Adrenal gland (tissue), 12 donors: ENCODE data around the gene PTGFRN. TPM values are rescaled to one million over a fixed set of nuclear protein-coding genes. Genes with fewer than 3 reads are reported as not detected.

Experiments
- DNase-seq, 7 donors: peaks; one replicate each; pipeline ENCODE4 v3.0.0-alpha.2; 2019 to 2020
- H3K27ac ChIP-seq, 5 donors: fragments of 200-600 bp; sonication (generic) in 4 of 5; 1 replicate in 3 of 5; 2 replicates in 2 of 5; pipeline versions ENCODE4 v1.5.1 to v1.8.0; 2016 to 2020; ENCODE audit warnings: mild to moderate bottlenecking in 1 of 5
- H3K27me3 ChIP-seq: fragments of 200-600 bp; 2 replicates; pipeline ENCODE4 v1.8.0; 2021
- H3K36me3 ChIP-seq, 2 donors: fragments of 200-600 bp; replicated peaks in 1 of 2; 1 replicate in 1 of 2; 2 replicates in 1 of 2; pipeline versions ENCODE4 v1.5.1 to v1.8.0; 2018 to 2022
- H3K4me1 ChIP-seq, 2 donors: fragments of 200-600 bp; replicated peaks in 1 of 2; 1 replicate in 1 of 2; 2 replicates in 1 of 2; pipeline versions ENCODE4 v1.5.1 to v1.8.0; 2018 to 2021
- H3K4me3 ChIP-seq, 4 donors: fragments of 200-600 bp; sonication (generic) in 3 of 4; one replicate each; pipeline ENCODE4 v1.5.1; 2016 to 2018
- H3K9me3 ChIP-seq, 3 donors: fragments of 200-600 bp; sonication (generic) in 1 of 3; replicated peaks in 1 of 3; 1 replicate in 2 of 3; 2 replicates in 1 of 3; pipeline versions ENCODE4 v1.5.1 to v1.8.0; 2016 to 2021
- POLR2A ChIP-seq, 2 donors: fragments of 450-650 bp; IDR thresholded peaks; one replicate each; pipeline ENCODE4 v1.6.1; 2017; ENCODE audit warnings: antibody characterized with exemption in 2 of 2, mild to moderate bottlenecking in 2 of 2, moderate library complexity in 1 of 2
- WGBS, 4 donors: extraction: QIAGEN DNeasy Blood & Tissue Kit in 2 of 4; methylation state at CpG; one replicate each; pipeline versions ENCODE4 v1.1.5 to v1.1.7; 2013 to 2017; 5-methylcytosine and 5-hydroxymethylcytosine counted together
- intact Hi-C, 2 donors: fragments of 100-400 bp; cut with DNase I; formaldehyde crosslinking; loops; one replicate each; pipeline versions ENCODE4 v1.14.1 to v1.15.0; 2022 to 2023
- polyA plus RNA-seq, 3 donors: library from polyadenylated mRNA; stranded (reverse); fragments of 200-250 nt in 2 of 3; fragments of 350-450 nt in 1 of 3; fragmentation: Illumina TruSeq in 1 of 3; extraction: RNeasy Lipid Tissue Mini Kit (QIAGEN cat#74804) in 1 of 3; gene quantifications; one replicate each; pipeline ENCODE4 v1.2.3, GENCODE V29; 2013 to 2014
- total RNA-seq, 9 donors: library from RNA; depleted of rRNA in 4 of 9; stranded (reverse); fragments of >200 nt in 4 of 9; fragments of 120-200 nt in 1 of 9; fragmentation: NEBNext Ultra II Directional in 1 of 9; extraction: Animal tissue kit (Norgen Biotek cat#: 25700) in 1 of 9; gene quantifications; one replicate each; pipeline versions ENCODE4 v1.1.0 to v1.2.4, GENCODE V29; 2013 to 2023
- TF ChIP-seq, protein P1 (sequence below), 6 experiments: fragments of 450-650 bp in 4 of 6; fragments of 200-600 bp in 2 of 6; sonication (generic) in 1 of 6; IDR thresholded peaks; 1 replicate in 5 of 6; 2 replicates in 1 of 6; pipeline versions ENCODE4 v1.5.1 to v1.8.0; 2016 to 2021; ENCODE audit warnings: antibody characterized with exemption in 6 of 6, mild to moderate bottlenecking in 2 of 6, moderate library complexity in 1 of 6
- donor health status: healthy with polysubstance abuse.
- donor health status: Bipolar disorder and iron deficiency.
- donor health status: DM: yes; HTN: yes; CAD: no.
- donor health status: DM: no; HTN: no; CAD: no.
- donor health status: DM: no; HTN: no; CAD: no.
- donor health status: DM: yes; HTN: yes; CAD: no.

Gene PTGFRN
- total and polyA plus RNA-seq, 12 donors = 63.3 to 173 (median 67.4) TPM

DNA sequence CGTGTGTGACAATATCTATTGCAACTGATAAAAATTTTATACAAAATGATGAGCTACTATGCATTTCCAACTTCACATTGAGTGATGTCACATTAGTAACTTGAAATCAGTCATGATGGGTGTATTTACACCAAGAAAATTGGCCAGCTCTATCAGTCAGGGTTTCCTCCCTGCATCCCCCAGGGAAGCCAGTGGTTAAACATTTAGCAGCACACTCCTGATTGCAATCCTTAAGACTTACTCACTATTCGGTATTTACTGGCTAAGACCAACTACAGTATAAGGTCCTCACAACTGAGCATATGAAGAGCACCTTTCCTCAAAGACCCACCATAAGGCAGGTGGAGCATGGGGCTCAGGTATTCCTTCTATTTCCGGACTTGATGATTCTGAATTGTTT is 41.3 kb upstream of the PTGFRN start:
- Histone ChIP-seq H3K27me3 (no peaks in the 10 kb centered on the region), H3K27ac (no peak overlapping the region), H3K36me3 (no peaks in the 10 kb centered on the region), H3K9me3 (no peaks in the 10 kb centered on the region), H3K4me3 (no peak overlapping the region), H3K4me1 (no peaks in the 10 kb centered on the region)
- intact Hi-C loops = no loop called here
- TF ChIP-seq, protein P1, sequence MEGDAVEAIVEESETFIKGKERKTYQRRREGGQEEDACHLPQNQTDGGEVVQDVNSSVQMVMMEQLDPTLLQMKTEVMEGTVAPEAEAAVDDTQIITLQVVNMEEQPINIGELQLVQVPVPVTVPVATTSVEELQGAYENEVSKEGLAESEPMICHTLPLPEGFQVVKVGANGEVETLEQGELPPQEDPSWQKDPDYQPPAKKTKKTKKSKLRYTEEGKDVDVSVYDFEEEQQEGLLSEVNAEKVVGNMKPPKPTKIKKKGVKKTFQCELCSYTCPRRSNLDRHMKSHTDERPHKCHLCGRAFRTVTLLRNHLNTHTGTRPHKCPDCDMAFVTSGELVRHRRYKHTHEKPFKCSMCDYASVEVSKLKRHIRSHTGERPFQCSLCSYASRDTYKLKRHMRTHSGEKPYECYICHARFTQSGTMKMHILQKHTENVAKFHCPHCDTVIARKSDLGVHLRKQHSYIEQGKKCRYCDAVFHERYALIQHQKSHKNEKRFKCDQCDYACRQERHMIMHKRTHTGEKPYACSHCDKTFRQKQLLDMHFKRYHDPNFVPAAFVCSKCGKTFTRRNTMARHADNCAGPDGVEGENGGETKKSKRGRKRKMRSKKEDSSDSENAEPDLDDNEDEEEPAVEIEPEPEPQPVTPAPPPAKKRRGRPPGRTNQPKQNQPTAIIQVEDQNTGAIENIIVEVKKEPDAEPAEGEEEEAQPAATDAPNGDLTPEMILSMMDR (IDR thresholded peaks at IDR 0.05) = no peak
- no peak for TF ChIP-seq POLR2A (IDR thresholded peaks at IDR 0.05)
- no peak for DNase-seq
- WGBS, 4 donors = 35 to 66% (median 52%) methylated on average over 3 of the region's 3 CpGs

GRCh38 chr1:116869611-116870010 is 40.1 kb upstream of the PTGFRN start:
- WGBS, 4 donors = 92 to 96% (median 93%) methylated on average over 4 of the region's 4 CpGs
- no peaks in the 10 kb centered on the region for H3K9me3 ChIP-seq
- no peak overlapping the region for H3K4me3 ChIP-seq
- no peak for TF ChIP-seq POLR2A (IDR thresholded peaks at IDR 0.05)
- TF ChIP-seq, protein P1 (IDR thresholded peaks at IDR 0.05) = no peak
- intact Hi-C loops = no loop called here
- no peak for DNase-seq
- H3K27me3 ChIP-seq = no peaks in the 10 kb centered on the region
- H3K36me3 ChIP-seq = no peaks in the 10 kb centered on the region
- no peaks in the 10 kb centered on the region for H3K4me1 ChIP-seq
- H3K27ac ChIP-seq = no peak overlapping the region

DNA sequence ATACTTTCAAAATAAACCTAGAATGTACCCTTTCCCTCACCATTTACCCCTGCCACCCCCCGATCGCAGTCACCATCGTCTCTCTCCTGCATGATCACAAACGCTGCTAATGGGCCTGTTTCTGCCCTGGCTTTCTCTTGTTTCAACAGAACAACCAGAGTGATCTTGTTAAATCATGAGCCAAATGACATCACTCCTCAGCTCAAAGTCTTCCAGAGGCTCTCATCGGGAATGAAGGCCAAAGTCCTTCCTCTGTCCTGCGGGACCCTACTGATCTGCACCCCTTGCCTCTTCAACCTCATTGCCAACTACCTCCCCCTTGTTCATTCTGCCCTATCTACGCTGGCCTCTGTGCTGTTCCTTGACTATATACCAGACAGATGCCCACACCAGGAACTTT is 39.4 kb upstream of the PTGFRN start:
- DNase-seq = no peak
- WGBS, 4 donors = 84 to 93% (median 89%) methylated on average over 7 of the region's 7 CpGs
- no peaks in the 10 kb centered on the region for H3K9me3 ChIP-seq
- no peak overlapping the region for H3K4me3 ChIP-seq
- TF ChIP-seq, protein P1 (IDR thresholded peaks at IDR 0.05) = no peak
- intact Hi-C loops = no loop called here
- no peaks in the 10 kb centered on the region for H3K4me1 ChIP-seq
- no peak overlapping the region for H3K27ac ChIP-seq
- no peaks in the 10 kb centered on the region for H3K27me3 ChIP-seq
- no peaks in the 10 kb centered on the region for H3K36me3 ChIP-seq

DNA sequence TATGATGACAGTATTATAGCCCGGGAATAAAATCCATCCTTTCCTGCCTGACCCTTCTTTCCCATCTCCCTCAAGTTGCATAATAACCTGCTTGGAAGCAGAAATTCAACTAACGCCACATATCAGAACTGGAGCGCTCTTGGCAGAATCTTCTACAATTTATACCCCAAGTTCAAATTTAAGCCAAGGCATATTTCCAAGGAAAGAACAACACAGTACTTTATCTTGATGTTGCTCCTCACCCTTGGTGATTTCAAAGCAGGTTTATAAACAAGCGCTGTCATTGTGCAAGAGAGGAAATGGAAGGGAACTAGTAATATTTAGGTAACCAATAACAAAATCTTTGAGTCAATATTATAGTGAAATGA is 38.0 kb upstream of the PTGFRN start:
- WGBS, 4 donors = 73 to 83% (median 81%) methylated on average over 4 of the region's 4 CpGs
- Histone ChIP-seq H3K36me3 (no peaks in the 10 kb centered on the region), H3K4me1 (no peaks in the 10 kb centered on the region), H3K4me3 (no peak overlapping the region), H3K27ac (no peak overlapping the region), H3K9me3 (no peaks in the 10 kb centered on the region), H3K27me3 (no peaks in the 10 kb centered on the region)
- intact Hi-C loops = no loop called here
- no peak for DNase-seq
- no peak for TF ChIP-seq POLR2A (IDR thresholded peaks at IDR 0.05)
- TF ChIP-seq, protein P1 (IDR thresholded peaks at IDR 0.05) = no peak
